GM18861 (cell line): ENCODE results near the gene PDGFD.
A peak's percentile ranks its signal among the peaks of the same experiment; 100 is the strongest.

Experiments
- ATAC-seq: cut with Tn5 transposase; IDR thresholded peaks from one replicate; pipeline ENCODE4 v1.9.1; 2021; ENCODE audit not compliant: unreplicated experiment

PDGFD gene

DNA sequence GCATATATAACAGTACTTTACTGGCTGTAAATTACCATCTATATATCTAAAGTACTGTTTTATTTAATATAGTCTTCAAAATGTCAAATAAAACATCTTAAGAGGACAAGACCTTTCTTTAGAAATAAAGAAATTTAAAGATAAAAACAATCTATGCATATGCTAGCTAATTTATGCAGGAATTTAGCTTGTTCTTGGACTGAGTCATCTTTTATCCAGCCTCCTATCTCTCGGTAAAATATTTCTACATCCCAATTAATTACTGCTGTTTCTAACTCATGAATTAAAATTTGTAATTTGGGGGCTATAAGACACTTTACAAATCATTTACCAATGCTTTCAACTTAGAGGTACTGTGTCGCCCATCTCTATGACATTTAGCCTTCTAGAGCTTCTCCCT is 200.3 kb downstream of the PDGFD start:
- no peak for ATAC-seq

DNA sequence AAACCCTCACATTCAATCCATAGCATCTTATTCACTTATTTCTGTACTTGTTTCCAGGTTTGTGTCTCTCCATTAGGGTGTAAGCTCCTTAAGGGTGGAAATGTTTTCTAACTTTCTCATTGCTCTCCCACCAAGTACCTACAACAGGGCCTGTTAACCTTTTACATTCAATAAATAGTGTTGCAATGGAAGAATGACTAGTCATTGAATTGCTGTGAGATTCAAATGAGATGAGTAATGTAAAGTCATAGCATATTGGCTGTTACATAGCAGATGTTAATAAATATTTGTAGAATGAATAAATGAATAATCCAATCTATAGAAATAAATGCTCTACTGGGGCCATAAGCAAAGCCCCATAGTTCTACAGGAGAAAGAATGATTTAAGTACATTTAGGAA is 202.9 kb downstream of the PDGFD start:
- ATAC-seq: no peak

DNA sequence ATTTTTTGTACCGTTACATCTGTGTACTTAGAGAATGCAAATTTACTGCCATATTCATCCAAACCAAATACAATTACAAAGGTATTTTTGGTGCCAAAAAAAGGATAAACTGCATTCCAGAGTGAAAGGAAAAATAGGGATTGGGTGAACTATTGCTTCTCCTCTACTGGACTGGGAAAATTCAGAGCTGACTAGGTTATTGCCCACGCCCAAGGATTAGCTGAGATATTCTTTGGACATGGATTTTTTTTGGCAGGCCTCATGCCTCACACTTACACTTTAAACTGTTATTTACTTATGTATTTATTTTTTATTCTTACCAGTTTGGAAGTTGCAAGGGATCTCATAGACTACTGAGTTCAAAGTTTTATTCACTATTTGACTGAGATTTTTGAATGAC is 203.8 kb downstream of the PDGFD start:
- no peak for ATAC-seq

DNA sequence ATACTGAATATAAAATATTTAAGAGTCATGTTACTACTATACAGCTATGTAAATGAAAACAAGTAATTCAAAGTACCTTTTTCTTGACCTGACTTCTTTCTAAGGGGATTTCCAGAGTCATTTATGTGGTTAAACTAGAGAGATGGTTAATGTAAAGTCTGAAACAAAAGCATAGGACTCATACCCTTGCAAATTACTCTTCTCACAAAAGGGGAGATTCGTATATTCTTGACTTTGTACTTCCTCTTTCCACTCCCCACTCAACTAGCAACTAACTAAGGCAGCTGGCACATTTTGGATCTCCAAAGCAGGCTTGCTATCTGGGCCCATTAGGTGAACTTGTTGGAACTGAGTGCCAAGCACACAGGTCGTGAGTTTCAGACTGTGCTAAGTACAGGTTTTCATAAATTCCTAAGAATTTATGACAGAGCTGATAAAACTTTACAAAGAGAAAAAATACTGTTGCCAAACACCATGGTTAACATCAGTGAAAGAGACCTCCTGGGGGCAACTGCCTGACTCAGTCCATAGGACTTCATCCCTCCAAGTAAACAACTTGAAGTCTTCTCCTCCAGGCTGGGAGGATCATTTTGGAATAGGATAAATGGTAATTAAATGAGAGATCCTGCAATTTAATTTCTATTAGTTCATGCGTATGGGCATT is 204.5 kb downstream of the PDGFD start:
- ATAC-seq: peak; percentile 98

DNA sequence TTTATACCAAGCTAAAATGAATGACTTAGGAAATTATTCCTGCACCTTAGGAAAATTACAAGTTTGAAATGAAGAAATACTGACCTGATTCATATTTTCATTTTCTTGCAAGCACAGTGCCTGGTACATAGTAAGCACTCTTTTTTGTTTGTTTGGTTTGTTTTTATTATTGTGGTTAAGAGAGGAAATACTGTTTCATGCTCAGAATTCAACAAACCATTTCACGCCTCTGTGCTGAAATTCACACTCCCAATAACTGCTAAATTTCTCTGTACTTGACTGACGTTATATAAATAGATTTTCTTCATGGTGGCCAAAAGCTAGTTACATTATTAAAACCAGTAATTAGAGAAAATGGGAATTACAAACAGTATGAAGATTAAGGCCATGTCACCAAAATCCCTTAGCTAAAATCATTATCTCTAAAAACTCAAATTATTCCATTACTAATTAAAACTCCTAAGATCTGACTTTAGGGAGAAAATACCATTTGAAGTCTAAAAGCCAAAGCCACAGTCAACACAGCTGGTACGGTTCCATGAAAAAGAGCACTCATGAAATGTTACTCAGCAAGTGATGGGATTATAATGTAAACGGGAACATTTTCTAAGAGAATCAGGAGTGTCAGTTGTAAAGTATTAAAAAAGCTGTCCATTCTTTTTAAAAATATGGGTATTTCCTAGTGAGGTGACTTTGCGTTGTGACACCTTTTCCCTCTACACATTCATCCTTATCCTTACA is 205.3 kb downstream of the PDGFD start:
- no peak for ATAC-seq

DNA sequence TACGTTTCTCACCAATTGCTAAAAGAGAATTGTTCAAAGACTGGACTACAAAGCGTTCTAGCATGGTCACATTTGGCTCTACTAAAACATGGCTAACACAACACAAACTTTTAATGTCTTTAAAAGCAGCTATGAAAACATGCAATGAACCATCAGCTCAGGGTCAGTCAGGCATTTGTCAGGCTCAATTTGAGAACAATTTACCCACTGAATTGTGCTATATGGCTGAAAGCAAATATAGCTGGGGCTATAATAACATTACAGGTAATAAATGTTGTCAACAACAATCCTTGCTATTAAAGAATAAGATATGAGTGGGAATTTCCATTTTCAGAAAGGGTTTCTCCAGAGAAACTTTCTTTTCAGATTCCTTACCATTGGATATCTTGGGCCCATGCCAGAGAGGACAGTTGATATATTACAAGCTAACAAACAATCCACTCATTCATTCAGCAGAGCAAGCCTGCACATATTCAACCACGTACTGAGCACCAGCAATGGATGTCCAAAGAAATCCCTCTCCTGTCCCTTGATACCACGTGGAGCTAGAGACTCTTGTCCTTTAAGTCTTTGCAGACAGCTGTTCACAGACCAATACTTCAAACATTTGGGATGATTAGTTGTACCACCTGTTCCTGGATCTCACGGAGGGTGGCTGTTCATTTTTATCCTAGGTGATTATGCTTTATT is 210.0 kb downstream of the PDGFD start:
- ATAC-seq: no peak

DNA sequence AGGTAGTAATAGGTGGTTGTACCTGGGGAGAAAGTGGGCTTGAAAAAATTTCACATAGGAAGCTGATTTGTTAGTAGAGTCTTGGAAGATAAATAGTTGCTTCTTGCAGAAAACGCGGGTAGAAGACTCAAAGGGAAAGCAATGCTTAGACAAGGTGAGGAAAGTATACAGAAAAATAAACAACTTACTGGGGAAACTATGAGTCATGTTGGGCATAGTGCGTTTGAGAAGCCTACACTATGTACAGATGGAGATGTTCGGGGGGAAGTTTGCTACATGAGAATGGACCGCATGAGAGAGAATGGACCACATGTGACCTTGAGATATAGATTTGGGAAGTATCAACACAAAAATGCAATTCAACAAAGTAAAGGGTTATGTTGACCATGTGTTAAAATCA is 214.2 kb downstream of the PDGFD start:
- no peak for ATAC-seq

DNA sequence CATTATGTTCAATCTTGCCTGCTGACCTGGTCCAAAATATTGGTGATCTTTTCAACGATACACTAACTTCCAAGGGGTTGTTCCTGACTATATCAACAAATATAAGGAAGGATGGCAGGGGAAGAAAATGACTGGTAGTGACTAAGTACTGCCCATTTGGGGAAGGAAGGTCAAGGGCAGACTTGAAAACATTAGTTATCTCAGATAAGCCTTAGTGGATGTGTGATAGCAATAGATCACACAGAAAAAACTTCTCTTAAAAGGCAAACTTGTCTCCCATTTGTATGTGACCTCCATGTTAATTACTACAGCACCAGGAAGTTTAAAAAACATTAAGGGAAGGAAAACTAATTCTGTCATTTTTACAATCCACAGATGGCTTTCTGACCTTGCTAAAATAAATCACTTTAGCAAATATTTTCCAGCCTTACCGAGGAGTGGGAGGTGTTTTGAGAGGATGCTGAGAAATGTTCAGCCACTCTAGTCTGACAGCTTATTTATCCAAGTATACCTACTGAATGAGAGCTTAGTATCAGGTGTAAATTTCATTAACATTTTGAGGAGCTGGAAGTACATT is 215.7 kb downstream of the PDGFD start:
- ATAC-seq: no peak

DNA sequence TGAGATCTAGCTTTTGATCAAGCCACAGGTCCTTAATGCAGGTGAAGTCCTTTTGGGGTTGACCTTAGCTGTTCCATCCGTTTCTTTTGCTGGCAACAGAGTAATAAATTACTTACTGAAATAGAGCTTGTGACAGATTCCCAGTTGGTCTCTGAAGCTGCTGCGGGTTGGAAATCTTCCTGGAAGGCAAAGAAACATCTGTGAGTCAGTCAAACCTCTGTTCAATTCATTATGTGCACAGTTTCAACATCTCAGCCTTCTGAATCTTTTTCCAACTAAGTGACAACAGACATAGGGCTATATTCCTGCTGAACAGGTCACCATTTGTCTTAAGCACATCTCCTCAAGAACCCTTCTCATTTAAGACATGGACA is 216.4 kb downstream of the PDGFD start:
- no peak for ATAC-seq

DNA sequence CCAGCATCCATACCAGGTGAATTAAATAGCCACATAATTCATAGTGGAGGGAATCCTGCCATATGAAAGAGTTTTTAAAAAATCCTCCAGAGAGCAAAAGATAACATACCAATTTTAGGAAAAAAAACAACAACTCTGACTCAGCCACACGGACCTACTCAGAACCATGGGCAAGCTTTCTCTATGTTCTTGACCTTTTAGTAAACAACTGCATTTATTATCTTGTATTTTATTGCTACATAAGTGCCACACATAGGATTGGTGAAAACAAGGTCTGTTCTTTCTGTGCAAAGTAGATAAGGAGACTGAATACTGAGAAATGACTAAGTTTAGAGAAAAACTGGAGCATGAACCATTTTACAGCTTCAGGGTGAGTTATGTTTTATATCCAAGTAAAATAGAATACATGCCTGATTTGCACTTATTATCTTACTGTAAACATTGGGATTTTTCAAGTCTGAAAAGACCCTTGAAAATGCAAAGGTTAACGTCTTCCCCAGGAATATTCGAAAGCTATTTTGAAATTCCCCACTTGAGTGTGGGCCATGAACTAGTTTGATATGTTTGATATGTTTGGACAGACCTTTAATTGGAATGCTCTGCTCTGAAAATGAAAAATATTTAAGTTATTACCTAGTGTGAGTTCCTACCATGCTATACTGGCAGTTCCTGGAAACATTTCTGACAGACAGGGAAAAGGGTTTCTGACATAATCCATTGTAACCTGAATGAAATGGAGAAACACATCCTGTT is 217.0 kb downstream of the PDGFD start:
- ATAC-seq: no peak

DNA sequence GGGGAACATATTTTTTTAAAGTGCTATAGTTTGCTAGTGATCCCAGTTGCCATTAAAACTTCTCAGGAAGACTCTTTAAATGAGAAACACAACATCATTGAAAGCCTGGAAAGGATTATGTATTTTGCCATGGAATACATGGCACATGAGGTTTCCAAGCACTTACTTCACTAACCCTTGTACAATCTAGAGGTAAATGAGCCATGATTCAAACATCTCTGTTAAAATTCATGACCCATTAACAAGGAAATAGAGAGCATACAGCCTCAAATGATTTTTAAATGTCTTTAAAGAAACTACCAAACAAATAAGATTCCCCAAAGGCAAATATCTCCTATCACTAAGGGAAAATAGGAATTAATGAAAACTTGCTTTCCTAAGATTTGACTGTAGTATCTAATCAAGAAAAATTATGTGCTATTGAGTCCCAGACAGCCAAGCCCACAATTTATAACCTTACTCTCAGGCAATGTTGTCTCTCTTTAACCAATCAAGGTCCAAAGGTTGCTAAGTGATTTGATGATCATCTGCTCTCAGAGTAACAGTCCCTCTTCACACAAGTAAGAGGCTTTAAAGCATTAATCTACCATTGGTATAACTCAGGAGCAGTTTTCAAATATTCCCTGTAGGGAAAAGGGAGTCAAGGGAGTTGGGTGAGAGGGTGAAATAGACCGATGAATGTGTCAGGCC is 219.6 kb downstream of the PDGFD start:
- no peak for ATAC-seq

DNA sequence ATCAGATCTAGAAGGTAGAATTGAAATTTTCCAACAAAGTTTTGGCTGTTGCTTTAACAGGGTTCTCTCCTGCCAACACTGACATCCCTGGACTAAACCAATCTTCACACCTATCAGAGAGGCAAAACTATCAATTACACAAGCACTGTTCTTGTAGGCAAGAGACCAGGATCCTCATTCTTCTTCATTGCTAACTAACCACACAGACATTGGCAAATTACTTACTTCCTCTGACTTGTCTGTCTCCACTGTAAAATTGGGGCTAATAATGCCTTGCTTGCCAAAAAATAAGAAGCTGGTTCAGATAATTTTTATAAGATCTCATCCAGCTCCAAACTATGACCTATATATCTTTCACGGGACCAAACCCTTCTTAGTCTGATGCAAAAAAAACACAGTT is 221.3 kb downstream of the PDGFD start:
- ATAC-seq: no peak

DNA sequence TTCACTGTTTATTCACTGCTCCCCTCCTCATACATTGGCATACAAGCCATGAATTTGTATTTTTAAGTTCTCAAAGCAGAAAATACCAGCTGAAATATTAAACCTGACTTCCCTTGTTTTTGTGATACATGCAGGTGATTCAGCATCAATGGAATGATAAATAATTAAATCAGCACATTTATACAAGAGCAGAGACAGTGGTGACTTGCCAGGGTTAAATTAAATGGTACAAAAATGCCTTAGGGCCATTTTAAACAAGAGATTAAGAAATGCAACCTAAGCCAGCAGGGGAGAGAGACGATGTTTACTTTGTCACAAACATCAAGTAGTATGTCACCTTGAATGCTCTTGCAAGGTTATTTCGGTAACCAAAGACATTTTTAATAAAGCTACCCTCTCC is 223.4 kb downstream of the PDGFD start:
- no peak for ATAC-seq

DNA sequence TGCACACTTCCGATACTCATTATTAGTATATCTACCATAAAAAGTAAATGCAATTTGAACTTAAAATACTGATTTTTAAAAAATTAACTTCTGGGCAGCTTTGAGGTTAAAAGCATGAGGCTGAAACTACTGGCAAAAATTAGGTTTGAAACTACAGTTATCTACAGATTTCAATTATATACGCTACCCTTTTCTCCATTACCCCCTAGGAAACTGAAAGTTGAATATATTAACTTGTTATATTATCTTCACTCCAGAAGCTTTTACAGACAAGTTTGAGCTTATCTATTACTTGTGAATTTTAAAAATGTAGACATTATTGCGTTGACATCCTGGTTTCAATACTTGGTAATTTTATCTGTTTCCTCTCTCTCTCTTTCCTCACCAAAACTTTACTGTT is 224.3 kb downstream of the PDGFD start:
- no peak for ATAC-seq

DNA sequence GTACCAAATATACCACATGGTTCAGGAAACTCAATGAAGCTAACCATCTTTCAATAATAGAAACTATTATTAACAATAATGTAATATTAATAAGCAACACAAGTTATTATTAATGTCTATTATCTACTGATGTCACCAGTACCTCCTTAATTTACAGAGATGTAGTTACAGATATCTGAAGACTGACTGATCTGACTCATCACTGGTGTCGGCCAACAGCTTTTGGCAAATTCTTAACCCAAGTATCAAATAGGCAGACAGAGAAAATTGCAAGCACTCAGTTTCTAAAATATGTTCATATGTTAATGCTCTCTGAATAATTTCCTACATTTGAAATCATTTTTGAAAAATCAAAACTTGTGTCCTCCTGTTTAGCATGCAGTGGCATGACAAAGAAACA is 227.9 kb downstream of the PDGFD start:
- peak; percentile 53 for ATAC-seq

DNA sequence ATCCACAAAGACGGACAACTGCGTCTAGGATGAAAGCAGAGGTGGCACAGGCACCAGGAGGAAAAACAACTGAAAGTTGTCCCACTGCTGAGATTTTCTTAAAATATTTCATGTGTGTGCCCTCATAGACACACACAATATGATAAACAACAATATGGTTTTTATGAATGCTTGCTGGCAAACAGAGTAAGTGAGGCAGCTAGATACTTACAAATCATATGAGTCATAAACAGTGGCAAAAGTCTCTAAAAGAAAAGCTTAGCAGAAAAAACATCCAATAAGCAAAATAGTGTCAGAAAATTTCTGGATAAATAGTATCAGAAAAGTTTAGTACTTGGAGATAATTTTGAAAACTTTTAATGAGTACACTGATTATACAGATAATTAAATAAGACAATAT is 228.7 kb downstream of the PDGFD start:
- ATAC-seq: no peak

DNA sequence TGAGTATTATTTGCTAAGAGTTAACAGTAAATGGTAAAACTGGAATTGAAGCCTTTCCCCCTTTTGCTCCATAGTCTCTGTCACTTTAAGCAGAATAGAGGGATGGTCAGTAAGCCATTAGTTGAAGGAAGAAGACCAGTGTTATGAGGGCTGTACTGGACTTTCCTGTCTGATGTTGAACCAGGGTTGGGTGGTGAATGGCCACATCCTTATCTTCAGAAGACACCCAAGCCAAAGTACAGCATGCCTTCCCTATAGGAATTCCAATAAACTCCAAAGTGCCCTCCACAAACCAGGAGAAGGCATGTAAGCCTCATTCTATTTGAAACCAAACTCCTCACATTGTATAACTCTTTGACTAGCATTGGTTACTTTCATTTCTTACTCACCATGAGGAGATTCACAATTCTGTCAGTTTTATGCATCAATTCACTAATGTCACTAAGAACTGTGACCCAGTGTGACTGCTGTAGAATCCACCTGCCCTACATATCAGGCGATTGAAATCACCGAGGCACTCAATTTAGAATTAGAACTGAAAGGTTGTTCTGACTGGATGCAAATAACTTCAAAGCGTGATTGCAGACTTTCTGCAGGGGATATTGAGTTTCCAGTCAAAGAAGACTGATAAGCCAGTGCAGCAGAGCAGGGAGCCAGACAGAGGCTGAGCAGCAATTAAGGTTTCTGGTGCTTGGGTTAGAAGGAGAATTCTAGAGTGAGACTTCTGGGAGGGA is 234.6 kb downstream of the PDGFD start:
- peak; percentile 91 for ATAC-seq

DNA sequence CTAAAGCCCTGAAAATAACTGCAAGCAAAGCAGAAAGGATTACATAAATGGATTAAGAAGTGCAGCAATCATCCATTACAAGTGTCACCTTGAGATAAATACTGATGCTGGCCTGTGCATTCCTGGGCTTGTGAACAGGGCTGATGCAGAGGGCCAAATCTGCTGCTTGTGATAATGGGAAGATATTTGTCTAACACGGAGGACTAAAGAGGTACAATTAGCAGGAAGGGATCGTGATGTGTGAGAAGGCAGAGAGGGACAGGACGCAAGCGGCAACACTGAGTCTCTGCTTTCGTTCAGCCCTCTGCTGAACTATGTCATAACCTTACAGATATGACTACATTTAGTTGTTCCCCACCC is 235.2 kb downstream of the PDGFD start:
- peak; percentile 8 for ATAC-seq

DNA sequence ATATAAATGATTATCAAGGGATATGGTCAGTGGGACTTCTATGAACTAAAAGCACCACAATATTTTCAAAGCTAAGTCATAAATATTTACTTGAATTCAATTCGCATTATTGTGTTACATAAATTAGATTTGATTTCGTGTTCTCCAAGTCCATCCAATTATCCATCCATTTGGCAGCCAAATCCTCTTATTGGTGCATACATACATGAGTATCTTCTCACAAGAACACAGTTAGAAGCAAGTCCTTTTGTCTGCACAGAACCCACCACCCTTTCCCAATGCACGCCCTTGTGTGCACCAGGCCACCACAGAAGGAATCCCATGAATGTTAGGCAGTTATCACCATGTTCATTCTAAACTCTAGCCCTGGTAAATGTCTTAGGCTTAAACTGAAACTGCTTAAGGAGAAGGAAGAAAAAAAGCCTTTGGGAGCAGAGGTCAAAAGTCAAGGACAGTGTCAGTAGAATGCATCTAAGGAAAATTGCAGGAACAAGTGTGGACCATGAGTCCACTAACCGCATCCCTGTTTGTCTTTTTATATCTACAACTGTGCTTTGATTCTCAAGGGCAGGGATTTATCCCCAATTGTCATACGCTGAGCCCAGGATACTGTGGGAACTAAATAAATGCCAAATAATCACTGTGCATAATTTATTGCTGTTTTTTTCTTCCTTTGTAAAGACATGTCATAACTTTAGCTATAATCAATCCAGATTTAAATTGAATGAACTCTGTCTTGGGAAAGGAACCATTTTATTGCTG is 235.7 kb downstream of the PDGFD start:
- ATAC-seq: no peak
